GM19099 (cell line): ENCODE data around the gene PRRC2A.
A peak's percentile ranks its signal among the peaks of the same experiment; 100 is the strongest.

Source experiments
- POLR2A ChIP-seq: IDR thresholded peaks from 3 replicates; pipeline ENCODE4 v1.6.1; 2011; ENCODE audit warnings: low read depth; ENCODE audit not compliant: insufficient read length; ENCODE audit errors: extremely low read depth

Gene PRRC2A

GRCh38 chr6:31664790-31665500 is 44.4 kb downstream of the PRRC2A start, which contains the start of gene GPANK1:
Gene GPANK1 (minus strand): TSS chr6:31664997. CDS start chr6:31664478, 519 bp downstream.
- TF ChIP-seq POLR2A, result peak; percentile 43

GRCh38 chr6:31665501-31666336 is 45.2 kb downstream of the PRRC2A start, which contains the start of gene CSNK2B:
Gene CSNK2B (plus strand): TSS chr6:31666080. CDS start chr6:31666832, 752 bp downstream.
- TF ChIP-seq POLR2A, result peak; percentile 90

- TF ChIP-seq POLR2A, result no peak
Observed at GRCh38 chr6:31666337-31666965, 45.9 kb downstream of the PRRC2A start.

- no peak for TF ChIP-seq POLR2A
Observed at GRCh38 chr6:31669676-31670075, 49.2 kb downstream of the PRRC2A start, which contains the start of gene LY6G5B. Gene LY6G5B (plus strand): TSS chr6:31669976. CDS start chr6:31670951, 975 bp downstream.

- TF ChIP-seq POLR2A, result no peak
Observed at GRCh38 chr6:31676322-31676903, 55.9 kb downstream of the PRRC2A start.

GRCh38 chr6:31676904-31677303 is 56.4 kb downstream of the PRRC2A start:
- no peak for TF ChIP-seq POLR2A

GRCh38 chr6:31677955-31678354 is 57.4 kb downstream of the PRRC2A start:
- TF ChIP-seq POLR2A, result no peak

- TF ChIP-seq POLR2A, result peak; percentile 6
Observed at GRCh38 chr6:31680226-31681134, 60.0 kb downstream of the PRRC2A start, which contains the start of gene LY6G5C. Gene LY6G5C (minus strand): TSS chr6:31681067. CDS start chr6:31680373, 694 bp downstream.

GRCh38 chr6:31681135-31681671 is 60.7 kb downstream of the PRRC2A start:
- TF ChIP-seq POLR2A, result no peak

GRCh38 chr6:31683591-31683990 is 63.1 kb downstream of the PRRC2A start:
- TF ChIP-seq POLR2A, result no peak

- TF ChIP-seq POLR2A, result no peak
Observed at GRCh38 chr6:31686483-31686882, 66.0 kb downstream of the PRRC2A start.

- TF ChIP-seq POLR2A, result no peak
Observed at GRCh38 chr6:31687321-31687720, 66.8 kb downstream of the PRRC2A start.
